Panc1 (cell line): Measurements from ENCODE around the gene APLF. TPM values are rescaled to one million over a fixed set of nuclear protein-coding genes. Genes with fewer than 3 reads are reported as not detected.

ENCODE experiments used
- ATAC-seq: fragments of 200-7000 bp; cut with Tn5 transposase; 2 replicates; pipeline ENCODE4 v1.9.1; 2020; ENCODE audit warnings: mild to moderate bottlenecking, moderate library complexity
- BruUV-seq: library from RNA; stranded (reverse); fragments of 400-500 nt; replicated peaks from 2 replicates; lab custom pipeline; 2021; lab: Mats Ljungman, UMichigan
- CTCF ChIA-PET: fragments of 300-600 bp; sonication (Branson Sonifier 250); formaldehyde crosslinking; loops from one replicate; lab custom pipeline; 2022; ENCODE audit warnings: antibody characterized with exemption; lab: Charles Lee
- POLR2A ChIA-PET: fragments of 300-600 bp; sonication (Branson Sonifier 250); formaldehyde crosslinking; loops from one replicate; lab custom pipeline; 2022; ENCODE audit warnings: antibody characterized with exemption; lab: Charles Lee
- DNase-seq: peaks from one replicate; pipeline ENCODE4 v3.0.0-alpha.2; 2010; ENCODE audit warnings: low read depth, low spot score
- H3K27ac ChIP-seq: 2 replicates; pipeline ENCODE4 v1.5.1; 2011; ENCODE audit warnings: mild to moderate bottlenecking, low read length, inconsistent platforms
- H3K27me3 ChIP-seq: fragments of 200-500 bp; sonication (Bioruptor generic); 2 replicates; pipeline ENCODE4 v1.6.0; 2014; ENCODE audit warnings: low read length, inconsistent platforms; ENCODE audit not compliant: control insufficient read depth, insufficient read depth
- H3K36me3 ChIP-seq: fragments of 200-500 bp; sonication (Bioruptor generic); 2 replicates; pipeline ENCODE4 v1.5.1; 2014; ENCODE audit warnings: inconsistent platforms, mild to moderate bottlenecking, low read length, moderate library complexity; ENCODE audit not compliant: control insufficient read depth, insufficient read depth
- H3K4me1 ChIP-seq: 2 replicates; pipeline ENCODE4 v1.5.1; 2011; ENCODE audit warnings: inconsistent platforms, mild to moderate bottlenecking, low read length, moderate library complexity; ENCODE audit not compliant: control insufficient read depth, insufficient read depth
- H3K4me3 ChIP-seq, 2 experiments: 2 replicates each; pipeline ENCODE4 v1.5.1; 2011 to 2012; ENCODE audit warnings: low read depth in 2 of 2, low read length in 2 of 2, mild to moderate bottlenecking in 2 of 2, inconsistent platforms in 1 of 2, moderate library complexity in 1 of 2
- H3K9me3 ChIP-seq: fragments of 200-500 bp; sonication (Bioruptor generic); 2 replicates; pipeline ENCODE4 v1.5.1; 2014; ENCODE audit warnings: low read depth, mild to moderate bottlenecking, inconsistent platforms, low read length, moderate library complexity; ENCODE audit not compliant: control insufficient read depth, insufficient read depth
- CTCF ChIP-seq: fragments of 450-650 bp; IDR thresholded peaks from 2 replicates; pipeline ENCODE4 v1.5.1; 2017; ENCODE audit warnings: mild to moderate bottlenecking
- POLR2AphosphoS5 ChIP-seq: IDR thresholded peaks from 2 replicates; pipeline ENCODE4 v1.6.1; 2012; ENCODE audit warnings: mild to moderate bottlenecking, low read depth, low read length, moderate library complexity
- REST ChIP-seq, 2 experiments: IDR thresholded peaks; 2 replicates each; pipeline ENCODE4 v1.6.1; 2011 to 2012; ENCODE audit warnings: low read depth in 2 of 2, control low read depth in 1 of 2, low read length in 1 of 2, mild to moderate bottlenecking in 1 of 2, moderate library complexity in 1 of 2; ENCODE audit not compliant: insufficient read depth in 1 of 2
- SIN3A ChIP-seq: IDR thresholded peaks from 2 replicates; pipeline ENCODE4 v1.6.1; 2012; ENCODE audit warnings: low read depth, mild to moderate bottlenecking, low read length, moderate library complexity, borderline replicate concordance; ENCODE audit not compliant: insufficient read depth
- TCF7L2 ChIP-seq: IDR thresholded peaks from 2 replicates; pipeline ENCODE4 v1.6.1; 2011; ENCODE audit warnings: mild to moderate bottlenecking, low read depth, low read length, inconsistent platforms
- in situ Hi-C: cut with HindIII; loops from 2 replicates; pipeline ENCODE4 v1.10.0; 2016; ENCODE audit warnings: low sequenced_read_pairs, low pct_unique_long_range_greater_than_20kb
- intact Hi-C: fragments of 100-400 bp; cut with micrococcal nuclease; formaldehyde crosslinking; loops from one replicate; pipeline ENCODE4 v1.10.0; 2022; ENCODE audit not compliant: unreplicated experiment
- total RNA-seq: library from RNA; stranded (reverse); gene quantifications from one replicate; pipeline ENCODE4 v1.2.1, GENCODE V29; 2021; ENCODE audit not compliant: unreplicated experiment

APLF gene
- total RNA-seq, 1 experiment from 2014 or later, result 2.6 TPM

GRCh38 chr2:68438455-68439303 lies 28.7 kb upstream of the APLF start:
- TF ChIP-seq POLR2AphosphoS5, result no peak
- TF ChIP-seq TCF7L2, result no peak
- no peak for TF ChIP-seq CTCF
- TF ChIP-seq SIN3A, result no peak
- TF ChIP-seq REST (IDR thresholded peaks at IDR 0.05; ENCODE audit: insufficient read depth in 1 of 2, low read depth in 2 of 2, low read length in 1 of 2), result no peak
- no TSS peak for BruUV-seq
- no peak overlapping the region for H3K4me3 ChIP-seq
- ChIA-PET POLR2A (no interaction called here), CTCF (no interaction called here)
- no peaks in the 10 kb centered on the region for H3K36me3 ChIP-seq
- DNase-seq, result no peak
- intact Hi-C loops (loop anchor here (2.0 kb wide), 1 partner anchor 76 kb away; no protein-coding TSS in a partner anchor), in situ Hi-C loops (no loop called here)
- H3K9me3 ChIP-seq, result no peaks in the 10 kb centered on the region
- no peak for ATAC-seq
- no peak overlapping the region for H3K27ac ChIP-seq
- H3K27me3 ChIP-seq, result 0 out of 2 replicates have a peak, but pooled peaks cover 2% of the 10 kb centered on the region
- 0 out of 2 replicates have a peak, but pooled peaks cover 3% of the 10 kb centered on the region for H3K4me1 ChIP-seq

GRCh38 chr2:68441179-68441993 lies 26.0 kb upstream of the APLF start:
- ChIA-PET CTCF (interaction anchor here (1.0 to 1.4 kb wide), 3 partner anchors 83 to 149 kb away, joined by 3 to 4 read pairs (median 4); no protein-coding TSS in a partner anchor), POLR2A (no interaction called here)
- peak; percentile 96 for ATAC-seq
- no peak for TF ChIP-seq POLR2AphosphoS5
- no peak for TF ChIP-seq REST (IDR thresholded peaks at IDR 0.05; ENCODE audit: insufficient read depth in 1 of 2, low read depth in 2 of 2, low read length in 1 of 2)
- TF ChIP-seq TCF7L2, result no peak
- peak; percentile 89 for TF ChIP-seq CTCF
- TF ChIP-seq SIN3A, result no peak
- Histone ChIP-seq H3K9me3 (no peaks in the 10 kb centered on the region), H3K27ac (no peak overlapping the region), H3K36me3 (no peaks in the 10 kb centered on the region), H3K4me3 (no peak overlapping the region), H3K27me3 (0 out of 2 replicates have a peak, but pooled peaks cover 4% of the 10 kb centered on the region), H3K4me1 (peaks cover 7% of the 10 kb centered on the region; the same call in 1 of the 2 replicates)
- intact Hi-C loops (loop anchor here (5.0 kb wide), 2 partner anchors 244 to 319 kb away; no protein-coding TSS in a partner anchor), in situ Hi-C loops (no loop called here)
- no TSS peak for BruUV-seq
- peak; percentile 54 for DNase-seq
